ENCODE results near the gene HTR4. TPM values are rescaled to one million over a fixed set of nuclear protein-coding genes. Genes with fewer than 3 reads are reported as not detected.

HTR4 gene
- total RNA-seq, 1 donor from 2014 or later: 0.27 TPM

- Mint-ChIP-seq H3K27ac (no peak overlapping the region), H3K27me3 (ENCODE audit: low read depth) (peaks cover 7% of the 10 kb centered on the region), H3K4me1 (no peaks in the 10 kb centered on the region), H3K9me3 (no peaks in the 10 kb centered on the region), H3K36me3 (no peaks in the 10 kb centered on the region), H3K4me3 (no peak overlapping the region)
- DNase-seq (ENCODE audit: low spot score in 2 of 2, unreplicated experiment in 2 of 2): no peak
- TF ChIP-seq, protein P1, sequence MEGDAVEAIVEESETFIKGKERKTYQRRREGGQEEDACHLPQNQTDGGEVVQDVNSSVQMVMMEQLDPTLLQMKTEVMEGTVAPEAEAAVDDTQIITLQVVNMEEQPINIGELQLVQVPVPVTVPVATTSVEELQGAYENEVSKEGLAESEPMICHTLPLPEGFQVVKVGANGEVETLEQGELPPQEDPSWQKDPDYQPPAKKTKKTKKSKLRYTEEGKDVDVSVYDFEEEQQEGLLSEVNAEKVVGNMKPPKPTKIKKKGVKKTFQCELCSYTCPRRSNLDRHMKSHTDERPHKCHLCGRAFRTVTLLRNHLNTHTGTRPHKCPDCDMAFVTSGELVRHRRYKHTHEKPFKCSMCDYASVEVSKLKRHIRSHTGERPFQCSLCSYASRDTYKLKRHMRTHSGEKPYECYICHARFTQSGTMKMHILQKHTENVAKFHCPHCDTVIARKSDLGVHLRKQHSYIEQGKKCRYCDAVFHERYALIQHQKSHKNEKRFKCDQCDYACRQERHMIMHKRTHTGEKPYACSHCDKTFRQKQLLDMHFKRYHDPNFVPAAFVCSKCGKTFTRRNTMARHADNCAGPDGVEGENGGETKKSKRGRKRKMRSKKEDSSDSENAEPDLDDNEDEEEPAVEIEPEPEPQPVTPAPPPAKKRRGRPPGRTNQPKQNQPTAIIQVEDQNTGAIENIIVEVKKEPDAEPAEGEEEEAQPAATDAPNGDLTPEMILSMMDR (IDR thresholded peaks at IDR 0.05; ENCODE audit: unreplicated experiment): no peak
These were observed 92.5 kb downstream of the HTR4 start for GRCh38 chr5:148561801-148562311.

DNA sequence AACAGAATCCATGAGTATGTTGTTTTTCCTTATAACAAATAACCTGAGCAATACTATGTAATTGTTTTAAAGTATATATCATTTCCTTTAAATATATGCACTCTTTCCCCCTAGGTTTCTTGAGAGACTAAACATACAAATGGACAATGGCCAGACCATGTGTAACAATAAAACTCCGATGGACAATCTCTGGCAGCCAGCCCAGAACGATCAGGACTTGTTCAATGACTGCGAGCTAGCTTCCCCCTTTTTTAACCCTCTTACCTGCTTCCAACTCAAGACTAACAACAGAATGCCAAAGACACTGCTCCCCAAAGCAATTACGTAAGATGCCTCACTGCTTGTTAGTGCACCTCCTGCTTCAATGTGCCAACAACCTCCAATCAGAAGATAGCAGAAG is 94.9 kb downstream of the HTR4 start:
- TF ChIP-seq, protein P1 (IDR thresholded peaks at IDR 0.05; ENCODE audit: unreplicated experiment): no peak
- H3K4me3 Mint-ChIP-seq: no peak overlapping the region
- H3K9me3 Mint-ChIP-seq: no peaks in the 10 kb centered on the region
- H3K4me1 Mint-ChIP-seq: no peaks in the 10 kb centered on the region
- no peaks in the 10 kb centered on the region for H3K36me3 Mint-ChIP-seq
- DNase-seq (ENCODE audit: low spot score in 2 of 2, unreplicated experiment in 2 of 2): no peak
- H3K27ac Mint-ChIP-seq: no peak overlapping the region
- H3K27me3 Mint-ChIP-seq (ENCODE audit: low read depth): no peaks in the 10 kb centered on the region

- Mint-ChIP-seq H3K36me3 (no peaks in the 10 kb centered on the region), H3K9me3 (no peaks in the 10 kb centered on the region), H3K27me3 (ENCODE audit: low read depth) (no peaks in the 10 kb centered on the region), H3K4me1 (no peaks in the 10 kb centered on the region), H3K27ac (no peak overlapping the region), H3K4me3 (no peak overlapping the region)
- TF ChIP-seq, protein P1 (IDR thresholded peaks at IDR 0.05; ENCODE audit: unreplicated experiment): no peak
- DNase-seq (ENCODE audit: low spot score in 2 of 2, unreplicated experiment in 2 of 2): no peak
These were observed 95.4 kb downstream of the HTR4 start for GRCh38 chr5:148558892-148559291.

GRCh38 chr5:148556835-148557234 is 97.5 kb downstream of the HTR4 start:
- TF ChIP-seq, protein P1 (IDR thresholded peaks at IDR 0.05; ENCODE audit: unreplicated experiment): no peak
- no peaks in the 10 kb centered on the region for H3K36me3 Mint-ChIP-seq
- peaks cover 7% of the 10 kb centered on the region for H3K4me1 Mint-ChIP-seq
- no peaks in the 10 kb centered on the region for H3K9me3 Mint-ChIP-seq
- no peak for DNase-seq (ENCODE audit: low spot score in 2 of 2, unreplicated experiment in 2 of 2)
- H3K27me3 Mint-ChIP-seq (ENCODE audit: low read depth): no peaks in the 10 kb centered on the region
- H3K27ac Mint-ChIP-seq: no peak overlapping the region
- no peak overlapping the region for H3K4me3 Mint-ChIP-seq

- Mint-ChIP-seq H3K4me1 (peaks cover 9% of the 10 kb centered on the region), H3K27ac (no peak overlapping the region), H3K36me3 (no peaks in the 10 kb centered on the region), H3K9me3 (no peaks in the 10 kb centered on the region), H3K27me3 (ENCODE audit: low read depth) (no peaks in the 10 kb centered on the region), H3K4me3 (no peak overlapping the region)
- DNase-seq (ENCODE audit: low spot score in 2 of 2, unreplicated experiment in 2 of 2): no peak
- TF ChIP-seq, protein P1 (IDR thresholded peaks at IDR 0.05; ENCODE audit: unreplicated experiment): no peak
These were observed 99.7 kb downstream of the HTR4 start for GRCh38 chr5:148554621-148555020.

- Mint-ChIP-seq H3K27ac (no peak overlapping the region), H3K4me1 (peaks cover 8% of the 10 kb centered on the region), H3K27me3 (ENCODE audit: low read depth) (no peaks in the 10 kb centered on the region), H3K4me3 (no peak overlapping the region), H3K36me3 (peaks cover 2% of the 10 kb centered on the region), H3K9me3 (peaks cover 10% of the 10 kb centered on the region)
- TF ChIP-seq, protein P1 (IDR thresholded peaks at IDR 0.05; ENCODE audit: unreplicated experiment): no peak
- DNase-seq (ENCODE audit: low spot score in 2 of 2, unreplicated experiment in 2 of 2): no peak
These were observed 110.6 kb downstream of the HTR4 start for GRCh38 chr5:148543727-148544126.
